H1 (cell line): ENCODE results near the gene NCAPD2. TPM values are rescaled to one million over a fixed set of nuclear protein-coding genes. Genes with fewer than 3 reads are reported as not detected.

ENCODE experiments used
- CTCF ChIA-PET: fragments of 300-600 bp; sonication (Branson Sonifier 250); formaldehyde crosslinking; loops from one replicate; lab custom pipeline; 2021; ENCODE audit not compliant: partially characterized antibody; lab: Charles Lee
- POLR2A ChIA-PET: fragments of 300-600 bp; sonication (Branson Sonifier 250); formaldehyde crosslinking; loops from one replicate; lab custom pipeline; 2021; ENCODE audit warnings: inconsistent platforms; ENCODE audit not compliant: partially characterized antibody; lab: Charles Lee
- DNase-seq, 2 experiments: peaks; one replicate each; pipeline versions ENCODE4 v3.0.0 to v3.0.0-alpha.2; 2010 to 2022; ENCODE audit warnings: low spot score in 2 of 2, low read depth in 1 of 2, mixed read lengths in 1 of 2
- FAIRE-seq: peaks from 2 replicates; lab custom pipeline; 2011; peaks lifted over from hg19 to GRCh38; lab: Jason Lieb, UNC
- H2AFZ ChIP-seq: 2 replicates; pipeline ENCODE4 v1.8.1; 2012; ENCODE audit warnings: low read length, inconsistent platforms
- H2AK5ac ChIP-seq: 2 replicates; pipeline ENCODE4 v1.6.1; 2013; ENCODE audit warnings: low read depth, low read length
- H2BK120ac ChIP-seq: replicated peaks from 2 replicates; pipeline ENCODE3; 2013; ENCODE audit warnings: low read depth, low read length, inconsistent platforms
- H2BK12ac ChIP-seq: 2 replicates; pipeline ENCODE4 v1.6.1; 2013; ENCODE audit warnings: low read depth, low read length
- H2BK15ac ChIP-seq: 2 replicates; pipeline ENCODE4 v1.6.1; 2013; ENCODE audit warnings: low read length
- H2BK20ac ChIP-seq: 2 replicates; pipeline ENCODE4 v1.6.1; 2013; ENCODE audit warnings: low read length
- H2BK5ac ChIP-seq: 2 replicates; pipeline ENCODE4 v1.6.1; 2013; ENCODE audit warnings: low read depth, low read length
- H3K14ac ChIP-seq: 2 replicates; pipeline ENCODE4 v1.6.1; 2013; ENCODE audit warnings: inconsistent platforms; ENCODE audit not compliant: insufficient read length
- H3K18ac ChIP-seq: 2 replicates; pipeline ENCODE4 v1.6.1; 2013; ENCODE audit warnings: low read length; ENCODE audit errors: extremely low read depth
- H3K23ac ChIP-seq: 2 replicates; pipeline ENCODE4 v1.6.1; 2013; ENCODE audit warnings: inconsistent platforms; ENCODE audit not compliant: insufficient read length
- H3K23me2 ChIP-seq: 2 replicates; pipeline ENCODE4 v1.6.1; 2013; ENCODE audit warnings: low read depth, low read length
- H3K27ac ChIP-seq: 2 replicates; pipeline ENCODE4 v1.6.1; 2011; ENCODE audit warnings: low read depth, low read length, inconsistent platforms
- H3K27me3 ChIP-seq, 4 experiments: replicated peaks in 1 of 4; 1 replicate in 1 of 4; 2 replicates in 3 of 4; pipeline versions ENCODE4 v1.6.1 to v1.8.1; 2011 to 2013; ENCODE audit warnings: low read length in 3 of 4, mild to moderate bottlenecking in 3 of 4, inconsistent platforms in 2 of 4, mixed read lengths in 2 of 4, moderate library complexity in 1 of 4; ENCODE audit not compliant: control insufficient read depth in 3 of 4, insufficient read depth in 3 of 4; ENCODE audit errors: extremely low read depth in 1 of 4
- H3K36me3 ChIP-seq, 4 experiments: 2 replicates each; pipeline versions ENCODE4 v1.6.1 to v1.8.1; 2011 to 2013; ENCODE audit warnings: mild to moderate bottlenecking in 4 of 4, low read length in 3 of 4, moderate library complexity in 2 of 4, control low read depth in 1 of 4, inconsistent platforms in 1 of 4; ENCODE audit not compliant: insufficient read depth in 4 of 4, control insufficient read depth in 2 of 4
- H3K4ac ChIP-seq: replicated peaks from 2 replicates; pipeline ENCODE3; 2013; ENCODE audit warnings: low read length, low read depth, mixed read lengths, inconsistent platforms; ENCODE audit not compliant: insufficient read length
- H3K4me1 ChIP-seq, 4 experiments: replicated peaks in 1 of 4; 1 replicate in 1 of 4; 2 replicates in 3 of 4; pipeline versions ENCODE4 v1.6.1 to v1.8.1; 2011 to 2013; ENCODE audit warnings: low read length in 3 of 4, inconsistent platforms in 2 of 4, mixed read lengths in 1 of 4; ENCODE audit not compliant: insufficient read depth in 4 of 4, control insufficient read depth in 3 of 4
- H3K4me2 ChIP-seq, 2 experiments: 2 replicates each; pipeline versions ENCODE4 v1.6.1 to v1.8.1; 2011 to 2013; ENCODE audit warnings: low read depth in 2 of 2, low read length in 2 of 2, control low read depth in 1 of 2, inconsistent platforms in 1 of 2, mild to moderate bottlenecking in 1 of 2; ENCODE audit not compliant: insufficient read depth in 1 of 2
- H3K4me3 ChIP-seq, 4 experiments: fragments of 200-600, 300-600 bp in 1 of 4; sonication (generic), shearing (Covaris generic), sonication (Bioruptor Twin) in 1 of 4; 2 replicates each; pipeline versions ENCODE4 v1.5.1 to v1.8.1; 2011 to 2016; ENCODE audit warnings: low read length in 4 of 4, low read depth in 3 of 4, control low read depth in 2 of 4, inconsistent platforms in 2 of 4, mild to moderate bottlenecking in 2 of 4, mixed read lengths in 1 of 4, moderate library complexity in 1 of 4; ENCODE audit not compliant: insufficient read depth in 2 of 4; ENCODE audit errors: extremely low read depth in 1 of 4
- H3K56ac ChIP-seq: replicated peaks from 2 replicates; pipeline ENCODE3; 2013; ENCODE audit warnings: low read depth, mild to moderate bottlenecking, mixed read lengths, low read length, inconsistent platforms; ENCODE audit not compliant: insufficient read length
- H3K79me1 ChIP-seq: 2 replicates; pipeline ENCODE4 v1.6.1; 2013; ENCODE audit warnings: low read depth, low read length, control low read depth
- H3K79me2 ChIP-seq, 2 experiments: 2 replicates each; pipeline versions ENCODE4 v1.6.1 to v1.8.1; 2012 to 2013; ENCODE audit warnings: low read length in 2 of 2, mild to moderate bottlenecking in 2 of 2, inconsistent platforms in 1 of 2; ENCODE audit not compliant: insufficient read depth in 2 of 2, control insufficient read depth in 1 of 2
- H3K9ac ChIP-seq, 4 experiments: replicated peaks in 1 of 4; 1 replicate in 1 of 4; 2 replicates in 3 of 4; pipeline versions ENCODE4 v1.6.1 to v1.8.1; 2011 to 2013; ENCODE audit warnings: low read depth in 3 of 4, low read length in 3 of 4, control low read depth in 2 of 4, mild to moderate bottlenecking in 2 of 4, moderate library complexity in 2 of 4, inconsistent platforms in 1 of 4; ENCODE audit errors: extremely low read depth in 1 of 4
- H3K9me3 ChIP-seq, 2 experiments: 2 replicates each; pipeline versions ENCODE4 v1.6.1 to v1.8.1; 2012 to 2013; ENCODE audit warnings: mild to moderate bottlenecking in 2 of 2, moderate library complexity in 2 of 2, control low read depth in 1 of 2, inconsistent platforms in 1 of 2, low read depth in 1 of 2, low read length in 1 of 2, mixed read lengths in 1 of 2; ENCODE audit not compliant: insufficient read depth in 2 of 2
- H4K20me1 ChIP-seq, 2 experiments: replicated peaks in 1 of 2; 2 replicates each; pipeline versions ENCODE3 to v1.8.1; 2011 to 2013; ENCODE audit warnings: inconsistent platforms in 2 of 2, low read length in 2 of 2, mild to moderate bottlenecking in 1 of 2; ENCODE audit not compliant: insufficient read depth in 2 of 2, control insufficient read depth in 1 of 2
- H4K5ac ChIP-seq: 2 replicates; pipeline ENCODE4 v1.6.1; 2013; ENCODE audit warnings: low read length, low read depth, mixed read lengths, inconsistent platforms; ENCODE audit not compliant: insufficient read length
- H4K8ac ChIP-seq: 2 replicates; pipeline ENCODE4 v1.8.0; 2013; ENCODE audit warnings: mild to moderate bottlenecking, moderate library complexity, low read length, inconsistent platforms; ENCODE audit not compliant: insufficient read depth; ENCODE audit errors: extremely low read depth
- H4K91ac ChIP-seq: replicated peaks from 2 replicates; pipeline ENCODE3; 2013; ENCODE audit warnings: low read length, mixed read lengths, inconsistent platforms; ENCODE audit not compliant: insufficient read length
- BCL11A ChIP-seq, 2 experiments: IDR thresholded peaks; one replicate each; pipeline ENCODE4 v1.6.1; 2011; ENCODE audit warnings: low read depth in 2 of 2, low read length in 2 of 2, mild to moderate bottlenecking in 2 of 2
- FOSL1 ChIP-seq: IDR thresholded peaks from 2 replicates; pipeline ENCODE4 v1.6.1; 2011; ENCODE audit warnings: mild to moderate bottlenecking, low read depth, low read length, moderate library complexity; ENCODE audit not compliant: insufficient read depth
- JUND ChIP-seq: IDR thresholded peaks from 2 replicates; pipeline ENCODE4 v1.6.1; 2011; ENCODE audit warnings: mild to moderate bottlenecking, improper control_type of control experiment, low read length
- KDM1A ChIP-seq: fragments of 200-600, 300-600 bp; sonication (generic); IDR thresholded peaks from 2 replicates; pipeline ENCODE4 v1.7.1; 2016; ENCODE audit warnings: mild to moderate bottlenecking, low read length, borderline replicate concordance
- MAX ChIP-seq: IDR thresholded peaks from 2 replicates; pipeline ENCODE4 v1.6.1; 2012; ENCODE audit warnings: inconsistent platforms
- NANOG ChIP-seq: IDR thresholded peaks from 2 replicates; pipeline ENCODE4 v1.6.1; 2011; ENCODE audit warnings: low read length, low read depth, mild to moderate bottlenecking, inconsistent platforms; ENCODE audit not compliant: insufficient read depth, poor library complexity, severe bottlenecking
- NRF1 ChIP-seq: IDR thresholded peaks from 2 replicates; pipeline ENCODE4 v1.6.1; 2011; ENCODE audit warnings: mild to moderate bottlenecking, low read depth, low read length, improper control_type of control experiment
- POLR2AphosphoS5 ChIP-seq: IDR thresholded peaks from 2 replicates; pipeline ENCODE4 v1.6.1; 2011; ENCODE audit warnings: low read depth, low read length
- POU5F1 ChIP-seq: IDR thresholded peaks from 2 replicates; pipeline ENCODE4 v1.6.1; 2011; ENCODE audit warnings: low read depth, mild to moderate bottlenecking, low read length, moderate library complexity
- SAP30 ChIP-seq: fragments of 300-600 bp; sonication (generic); IDR thresholded peaks from 2 replicates; pipeline ENCODE4 v1.7.1; 2012; ENCODE audit warnings: low read length, moderate library complexity, mild to moderate bottlenecking, inconsistent platforms; ENCODE audit not compliant: insufficient read depth, insufficient replicate concordance
- SP2 ChIP-seq: IDR thresholded peaks from 2 replicates; pipeline ENCODE4 v1.6.1; 2012; ENCODE audit warnings: mild to moderate bottlenecking, low read length, inconsistent platforms
- TCF12 ChIP-seq: IDR thresholded peaks from 2 replicates; pipeline ENCODE4 v1.6.1; 2011; ENCODE audit warnings: low read depth, mild to moderate bottlenecking, low read length
- TEAD4 ChIP-seq: IDR thresholded peaks from 2 replicates; pipeline ENCODE4 v1.6.1; 2012; ENCODE audit warnings: low read depth, low read length, inconsistent platforms, mixed read lengths
- ZNF274 ChIP-seq: IDR thresholded peaks from 2 replicates; pipeline ENCODE4 v1.7.0; 2012; ENCODE audit warnings: low read length, borderline replicate concordance; ENCODE audit errors: extremely low read depth
- WGBS, 2 experiments: shearing (Covaris generic) in 1 of 2; methylation state at CpG; one replicate each; pipeline versions ENCODE4 v1.1.6 to v1.1.7; 2013 to 2015; ENCODE audit warnings: low lambda C conversion rate in 2 of 2, mixed read lengths in 2 of 2, inconsistent platforms in 1 of 2, low coverage in 1 of 2, missing lambda C conversion rate in 1 of 2; ENCODE audit not compliant: insufficient replicate concordance in 2 of 2, insufficient coverage in 1 of 2, insufficient read length in 1 of 2; ENCODE audit errors: extremely low coverage in 1 of 2, missing lambda C conversion rate in 1 of 2; 5-methylcytosine and 5-hydroxymethylcytosine counted together
- polyA plus RNA-seq, 7 experiments: library from polyadenylated mRNA; depleted of rRNA in 3 of 7; stranded (reverse) in 5 of 7; unstranded in 2 of 7; fragments of >200 nt in 5 of 7; fragments of 200-250 nt in 2 of 7; gene quantifications; 1 replicate in 5 of 7; 2 replicates in 1 of 7; 4 replicates in 1 of 7; pipeline versions ENCODE4 v1.2.1 to v1.2.3, GENCODE V29; 2011 to 2013; ENCODE audit warnings: missing spikeins in 2 of 7, mixed read lengths in 2 of 7
- total RNA-seq: library from RNA; stranded (reverse); fragmentation: NEBNext Ultra II Directional; extraction: Animal tissue kit (Norgen Biotek cat#: 25700); gene quantifications from 2 replicates; pipeline ENCODE4 v1.2.1, GENCODE V29; 2021

The NCAPD2 gene
- total and polyA plus RNA-seq, 2 of the 8 experiments (the other 6 are each of a cell fraction or from before 2014, with no cell fraction given), result 55.8 to 132 TPM

- CTCF ChIA-PET, result interaction anchor here (0.6 to 4.1 kb wide), 7 partner anchors 10 to 44 kb away, joined by 3 to 35 read pairs (median 5); no protein-coding TSS in a partner anchor
- TF ChIP-seq SAP30 (no peak), NRF1 (no peak), KDM1A (no peak), POU5F1 (no peak), MAX (no peak), TCF12 (no peak), TEAD4 (no peak), ZNF274 (no peak), JUND (no peak), SP2 (no peak), BCL11A (IDR thresholded peaks at IDR 0.05; ENCODE audit: low read depth in 2 of 2, low read length in 2 of 2) (no peak), FOSL1 (no peak), POLR2AphosphoS5 (no peak), NANOG (no peak)
These were observed 79.1 kb downstream of the NCAPD2 start for GRCh38 chr12:6573001-6573400.

More at GRCh38 chr12:6573001-6573400, 79.1 kb downstream of the NCAPD2 start:
- no peak overlapping the region for H2BK5ac ChIP-seq
- peaks cover 0 to 3% (median 0%) of the 10 kb centered on the region in 4 experiments; a peak in 2 of 7 replicates for H3K4me1 ChIP-seq
- H3K79me1 ChIP-seq, result no peaks in the 10 kb centered on the region; the same call in 1 of the 2 replicates
- 94% methylated on average over 8 of the region's 8 CpGs; no CpG with 5 or more reads in 1 of the 2 experiments for WGBS, 2 experiments
- no peak overlapping the region for H2AFZ ChIP-seq
- H4K8ac ChIP-seq, result no peak overlapping the region
- peaks cover 2% of the 10 kb centered on the region; the same call in 1 of the 2 replicates for H3K23me2 ChIP-seq
- 0 out of 4 replicates have a peak, but pooled peaks cover 0 to 1% of the 10 kb centered on the region in 2 experiments for H3K79me2 ChIP-seq
- H4K91ac ChIP-seq, result no peak overlapping the region
- no peak overlapping the region for H4K5ac ChIP-seq
- no peak overlapping the region for H3K23ac ChIP-seq
- H3K18ac ChIP-seq, result no peak overlapping the region
- H2BK15ac ChIP-seq, result no peak overlapping the region
- FAIRE-seq, result no peak
- H2AK5ac ChIP-seq, result no peak overlapping the region
- H3K56ac ChIP-seq, result no peak overlapping the region
- H3K9me3 ChIP-seq, result no peaks in the 10 kb centered on the region
- H3K9ac ChIP-seq, result no peak overlapping the region
- DNase-seq, result no peak
- no peak overlapping the region for H3K4me3 ChIP-seq
- no peak overlapping the region for H3K27ac ChIP-seq
- H2BK120ac ChIP-seq, result no peak overlapping the region
- no peak overlapping the region for H3K4me2 ChIP-seq
- no peaks in the 10 kb centered on the region for H3K27me3 ChIP-seq
- POLR2A ChIA-PET, result interaction anchor here (0.6 to 5.6 kb wide), 11 partner anchors 9 to 50 kb away, joined by 3 to 76 read pairs (median 6); partner anchors contain the start of gene GAPDH
- H3K14ac ChIP-seq, result no peak overlapping the region
- H2BK20ac ChIP-seq, result no peak overlapping the region
- H3K36me3 ChIP-seq, result peaks cover 31 to 71% (median 54%) of the 10 kb centered on the region in 4 experiments
- H2BK12ac ChIP-seq, result no peak overlapping the region
- H3K4ac ChIP-seq, result no peak overlapping the region
- H4K20me1 ChIP-seq, result peaks cover 0 to 5% of the 10 kb centered on the region in 2 experiments
